ENCODE data around the gene C16orf74. TPM values are rescaled to one million over a fixed set of nuclear protein-coding genes. Genes with fewer than 3 reads are reported as not detected.

Gene C16orf74
- total RNA-seq, 2 donors from 2014 or later: 0.52 to 1.6 TPM

- intact Hi-C loops (cut with DNase I, micrococcal nuclease): no loop called here
- peak; percentile 38 for ATAC-seq
- DNase-seq: peak in 1 of 2 donors; percentile 40
Observed at GRCh38 chr16:85686912-85687591, 63.8 kb downstream of the C16orf74 start.

- intact Hi-C loops (cut with DNase I, micrococcal nuclease): no loop called here
- no peak for DNase-seq
- ATAC-seq: no peak
Observed at GRCh38 chr16:85685251-85685650, 65.6 kb downstream of the C16orf74 start.

GRCh38 chr16:85683363-85683762 is 67.5 kb downstream of the C16orf74 start:
- ATAC-seq (no peak), DNase-seq (no peak)
- intact Hi-C loops (cut with DNase I, micrococcal nuclease): no loop called here

- ATAC-seq (no peak), DNase-seq (no peak)
- intact Hi-C loops (cut with DNase I, micrococcal nuclease): no loop called here
Observed at GRCh38 chr16:85682516-85682915, 68.4 kb downstream of the C16orf74 start.

- peak; percentile 59 to 61 for DNase-seq
- intact Hi-C loops (cut with DNase I, micrococcal nuclease): no loop called here
- ATAC-seq: peak; percentile 82
Observed at GRCh38 chr16:85681255-85681654, 69.6 kb downstream of the C16orf74 start.

- ATAC-seq (peak; percentile 11), DNase-seq (peak in 1 of 2 donors; percentile 6)
Observed at GRCh38 chr16:85680352-85680944, 70.4 kb downstream of the C16orf74 start.

GRCh38 chr16:85679870-85680269 is 71.0 kb downstream of the C16orf74 start:
- ATAC-seq: no peak
- intact Hi-C loops (cut with DNase I, micrococcal nuclease): no loop called here
- DNase-seq: no peak

More at GRCh38 chr16:85680352-85680944, 70.4 kb downstream of the C16orf74 start:
- intact Hi-C loops (cut with DNase I, micrococcal nuclease): no loop called here

- ATAC-seq (peak; percentile 67), DNase-seq (peak in 1 of 2 donors; percentile 47)
- intact Hi-C loops (cut with DNase I, micrococcal nuclease): no loop called here
Observed at GRCh38 chr16:85678821-85679220, 72.1 kb downstream of the C16orf74 start.

- no peak for DNase-seq
- ATAC-seq: no peak
- intact Hi-C loops (cut with DNase I, micrococcal nuclease): no loop called here
Observed at GRCh38 chr16:85678016-85678415, 72.9 kb downstream of the C16orf74 start.

- DNase-seq: no peak
- intact Hi-C loops (cut with DNase I, micrococcal nuclease): no loop called here
- no peak for ATAC-seq
Observed at GRCh38 chr16:85677383-85677967, 73.4 kb downstream of the C16orf74 start.

- intact Hi-C loops (cut with DNase I, micrococcal nuclease): no loop called here
- no peak for DNase-seq
Observed at GRCh38 chr16:85676466-85676865, 74.4 kb downstream of the C16orf74 start.

GRCh38 chr16:85675251-85675874 is 75.5 kb downstream of the C16orf74 start:
- intact Hi-C loops (cut with DNase I, micrococcal nuclease): no loop called here
- ATAC-seq: no peak
- DNase-seq: no peak

More at GRCh38 chr16:85676466-85676865, 74.4 kb downstream of the C16orf74 start:
- ATAC-seq: no peak

GRCh38 chr16:85674828-85675227 is 76.1 kb downstream of the C16orf74 start:
- ATAC-seq: no peak
- DNase-seq: no peak
- intact Hi-C loops (cut with DNase I, micrococcal nuclease): no loop called here

GRCh38 chr16:85674418-85674755 is 76.5 kb downstream of the C16orf74 start:
- ATAC-seq (no peak), DNase-seq (no peak)
- intact Hi-C loops (cut with DNase I, micrococcal nuclease): no loop called here

- intact Hi-C loops (cut with DNase I, micrococcal nuclease): no loop called here
- ATAC-seq: peak; percentile 37
- DNase-seq: peak in 1 of 2 donors; percentile 39
Observed at GRCh38 chr16:85673529-85674417, 77.1 kb downstream of the C16orf74 start.

GRCh38 chr16:85670840-85671239 is 80.1 kb downstream of the C16orf74 start:
- no peak for DNase-seq
- ATAC-seq: no peak
- intact Hi-C loops (cut with DNase I, micrococcal nuclease): no loop called here

- ATAC-seq: no peak
- no peak for DNase-seq
- intact Hi-C loops (cut with DNase I, micrococcal nuclease): no loop called here
Observed at GRCh38 chr16:85668676-85669424, 82.0 kb downstream of the C16orf74 start.

GRCh38 chr16:85667841-85668413 is 83.0 kb downstream of the C16orf74 start:
- DNase-seq (no peak), ATAC-seq (no peak)
- intact Hi-C loops (cut with DNase I, micrococcal nuclease): no loop called here

Measured in left colon (tissue), 2 donors.